NB4 (cell line): ENCODE measurements around the gene ST6GALNAC3.

Source experiments
- DNase-seq: peaks from one replicate; pipeline ENCODE4 v3.0.0; 2010; ENCODE audit warnings: low read depth
- H3K4me3 ChIP-seq: one replicate; pipeline ENCODE4 v1.5.1; 2011; ENCODE audit warnings: mild to moderate bottlenecking, low read depth, low read length, moderate library complexity
- CTCF ChIP-seq: IDR thresholded peaks from one replicate; pipeline ENCODE4 v1.5.1; 2012; ENCODE audit warnings: low read depth, low read length
- MAX ChIP-seq: IDR thresholded peaks from 2 replicates; pipeline ENCODE4 v1.6.1; 2011; ENCODE audit warnings: low read depth, low read length
- MYC ChIP-seq: IDR thresholded peaks from 2 replicates; pipeline ENCODE4 v1.6.1; 2011; ENCODE audit warnings: low read depth, low read length
- POLR2A ChIP-seq: IDR thresholded peaks from 2 replicates; pipeline ENCODE4 v1.6.1; 2011; ENCODE audit warnings: mild to moderate bottlenecking; ENCODE audit not compliant: insufficient read length; ENCODE audit errors: extremely low read depth

The ST6GALNAC3 gene

GRCh38 chr1:76161451-76161850 lies 86.9 kb downstream of the ST6GALNAC3 start:
- no peak overlapping the region for H3K4me3 ChIP-seq
- TF ChIP-seq CTCF = no peak
- no peak for TF ChIP-seq MYC
- DNase-seq = no peak

DNA sequence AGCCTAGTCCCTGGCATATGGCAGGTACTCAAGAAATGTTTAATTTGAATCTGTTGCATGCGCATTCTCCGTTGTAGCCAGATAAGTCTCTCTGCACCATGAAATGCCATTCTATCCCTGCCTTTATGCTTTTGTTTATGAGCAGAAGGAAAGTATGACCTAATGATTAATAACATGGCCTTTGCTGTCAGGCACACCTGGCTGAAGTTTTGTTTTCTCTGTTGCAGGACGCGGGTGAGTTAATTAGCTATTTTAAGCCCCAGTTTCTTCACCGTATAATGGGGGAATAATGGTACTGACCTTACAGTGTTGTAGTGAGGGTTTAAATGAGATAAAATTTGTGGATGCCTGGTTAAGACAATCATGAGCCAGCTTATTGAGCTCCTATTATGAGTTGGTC lies 87.7 kb downstream of the ST6GALNAC3 start:
- TF ChIP-seq MAX (no peak), CTCF (no peak)
- no peak for DNase-seq
- no peak overlapping the region for H3K4me3 ChIP-seq

DNA sequence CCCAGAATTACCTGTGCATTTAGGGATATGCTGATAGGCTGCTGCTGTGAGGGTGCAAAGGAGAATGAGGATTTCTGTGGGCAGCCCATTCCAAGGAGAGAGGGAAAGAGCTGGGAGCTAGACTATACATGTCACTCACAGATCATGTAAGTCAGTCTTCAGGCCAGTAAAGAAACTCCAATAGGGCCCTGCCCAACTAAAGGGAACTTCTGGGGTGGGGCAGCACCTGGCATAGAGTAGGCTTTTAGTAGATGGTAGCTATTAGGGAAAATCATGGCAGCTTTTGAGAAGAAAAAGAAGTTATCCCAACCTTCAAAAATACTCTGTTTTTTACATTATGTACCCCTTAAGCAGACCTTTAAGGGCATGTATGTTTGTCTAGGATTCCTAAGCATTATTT lies 89.6 kb downstream of the ST6GALNAC3 start:
- H3K4me3 ChIP-seq = no peak overlapping the region
- no peak for TF ChIP-seq MAX
- TF ChIP-seq POLR2A = no peak
- no peak for TF ChIP-seq CTCF
- no peak for TF ChIP-seq MYC
- no peak for DNase-seq

DNA sequence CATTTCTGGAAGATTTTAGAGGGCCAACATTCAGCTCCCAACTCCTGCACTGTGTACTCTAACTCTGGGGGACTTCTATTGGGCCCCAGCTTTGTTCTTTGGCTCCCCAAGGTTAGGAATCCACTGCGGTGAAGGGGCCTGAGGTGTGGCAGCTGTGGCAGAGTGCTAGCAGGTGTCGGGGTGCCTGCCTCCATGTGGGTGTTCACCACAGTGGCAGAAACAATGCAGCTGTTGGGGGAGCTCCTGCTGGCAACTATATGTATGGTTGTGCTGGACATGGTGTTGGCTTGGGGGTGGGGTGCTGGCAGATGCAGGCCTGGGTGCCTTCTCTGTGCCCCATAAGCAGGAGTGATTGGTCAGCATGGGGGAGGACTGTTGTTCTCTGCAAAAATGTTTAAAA lies 95.5 kb downstream of the ST6GALNAC3 start:
- no peak for DNase-seq
- no peak overlapping the region for H3K4me3 ChIP-seq
- no peak for TF ChIP-seq POLR2A
- no peak for TF ChIP-seq CTCF
- no peak for TF ChIP-seq MYC
- TF ChIP-seq MAX = no peak

GRCh38 chr1:76170513-76170912 lies 96.0 kb downstream of the ST6GALNAC3 start:
- TF ChIP-seq CTCF (no peak), MAX (no peak), POLR2A (no peak), MYC (no peak)
- no peak for DNase-seq
- H3K4me3 ChIP-seq = no peak overlapping the region

GRCh38 chr1:76176000-76176399 lies 101.5 kb downstream of the ST6GALNAC3 start:
- TF ChIP-seq POLR2A (no peak), MYC (no peak), MAX (no peak), CTCF (no peak)
- DNase-seq = no peak
- no peak overlapping the region for H3K4me3 ChIP-seq
